Neural progenitor cell (in vitro differentiated cells): Measurements from ENCODE around the gene STAT5B. TPM values are rescaled to one million over a fixed set of nuclear protein-coding genes. Genes with fewer than 3 reads are reported as not detected.

Source experiments
- DNase-seq: peaks from one replicate; pipeline ENCODE4 v3.0.0-alpha.2; 2016; ENCODE audit warnings: low spot score
- H2AFZ ChIP-seq: fragments of 200-600 bp; sonication (generic); replicated peaks from 2 replicates; pipeline ENCODE4 v1.6.1; 2016; ENCODE audit warnings: antibody characterized with exemption
- H3F3A ChIP-seq: fragments of 200-600 bp; sonication (generic); 2 replicates; pipeline ENCODE4 v1.6.1; 2016; ENCODE audit warnings: antibody characterized with exemption, low read depth
- H3K27ac ChIP-seq: fragments of 200-600 bp; sonication (generic); 2 replicates; pipeline ENCODE4 v1.5.1; 2016; ENCODE audit warnings: mild to moderate bottlenecking
- H3K27me3 ChIP-seq: fragments of 200-600 bp; sonication (generic); 2 replicates; pipeline ENCODE4 v1.6.1; 2016; ENCODE audit warnings: mild to moderate bottlenecking, moderate library complexity
- H3K36me3 ChIP-seq: fragments of 200-600 bp; sonication (generic); 2 replicates; pipeline ENCODE4 v1.5.1; 2016
- H3K4me1 ChIP-seq: fragments of 200-600 bp; sonication (generic); 2 replicates; pipeline ENCODE4 v1.6.1; 2016; ENCODE audit warnings: mixed run types
- H3K4me2 ChIP-seq: fragments of 200-600 bp; sonication (generic); 2 replicates; pipeline ENCODE4 v1.6.1; 2016
- H3K4me3 ChIP-seq: fragments of 200-600 bp; sonication (generic); 2 replicates; pipeline ENCODE4 v1.5.1; 2016
- H3K79me2 ChIP-seq: fragments of 200-600 bp; sonication (generic); 2 replicates; pipeline ENCODE4 v1.6.1; 2016; ENCODE audit warnings: low read depth
- H3K9ac ChIP-seq: fragments of 200-600 bp; sonication (generic); 2 replicates; pipeline ENCODE4 v1.6.1; 2016
- H3K9me3 ChIP-seq: fragments of 200-600 bp; sonication (generic); 2 replicates; pipeline ENCODE4 v1.5.1; 2016; ENCODE audit warnings: low read depth
- H4K20me1 ChIP-seq: fragments of 200-600 bp; sonication (generic); 2 replicates; pipeline ENCODE4 v1.6.1; 2016; ENCODE audit warnings: low read depth
- H3K27ac Mint-ChIP-seq: 3 replicates; pipeline ENCODE4 v1.8.0; 2021; ENCODE audit warnings: mixed read lengths
- H3K27me3 Mint-ChIP-seq: 2 replicates; pipeline ENCODE4 v1.8.0; 2022; ENCODE audit warnings: low read depth, mild to moderate bottlenecking, inconsistent platforms, moderate library complexity, mixed read lengths; ENCODE audit not compliant: insufficient read depth
- H3K36me3 Mint-ChIP-seq: 3 replicates; pipeline ENCODE4 v1.8.0; 2021; ENCODE audit warnings: mixed read lengths
- H3K4me1 Mint-ChIP-seq: 3 replicates; pipeline ENCODE4 v1.8.0; 2021; ENCODE audit warnings: mixed read lengths
- H3K4me3 Mint-ChIP-seq: 3 replicates; pipeline ENCODE4 v1.8.0; 2021; ENCODE audit warnings: mild to moderate bottlenecking, moderate library complexity, mixed read lengths
- H3K9me3 Mint-ChIP-seq: 3 replicates; pipeline ENCODE4 v1.8.0; 2020; ENCODE audit warnings: mixed read lengths
- CTCF ChIP-seq: fragments of 200-600 bp; sonication (generic); IDR thresholded peaks from 2 replicates; pipeline ENCODE4 v1.5.1; 2017; ENCODE audit warnings: antibody characterized with exemption, mild to moderate bottlenecking
- EZH2 ChIP-seq: fragments of 200-600 bp; sonication (generic); IDR thresholded peaks from 2 replicates; pipeline ENCODE4 v1.6.1; 2017; ENCODE audit warnings: antibody characterized with exemption, mild to moderate bottlenecking, moderate library complexity
- EZH2phosphoT487 ChIP-seq: fragments of 200-600 bp; sonication (generic); IDR thresholded peaks from 2 replicates; pipeline ENCODE4 v1.6.1; 2017; ENCODE audit warnings: antibody characterized with exemption
- total RNA-seq: library from RNA; depleted of rRNA; stranded (reverse); fragments of >200 nt; gene quantifications from 2 replicates; pipeline ENCODE4 v1.2.3, GENCODE V29; 2015; ENCODE audit warnings: low replicate concordance

STAT5B gene
- total RNA-seq, 1 donor from 2014 or later, result 96.4 TPM

- no peak for DNase-seq
- Mint-ChIP-seq H3K36me3 (no peaks in the 10 kb centered on the region), H3K27me3 (peaks cover 5% of the 10 kb centered on the region), H3K4me3 (no peak overlapping the region), H3K4me1 (peaks cover 23% of the 10 kb centered on the region), H3K27ac (peak overlapping the region; percentile 42), H3K9me3 (no peaks in the 10 kb centered on the region)
- Histone ChIP-seq H3K9me3 (no peaks in the 10 kb centered on the region), H3F3A (peaks cover 31% of the 10 kb centered on the region), H3K4me2 (no peak overlapping the region), H3K4me1 (peaks cover 25% of the 10 kb centered on the region), H4K20me1 (no peaks in the 10 kb centered on the region), H3K9ac (no peak overlapping the region), H3K27me3 (no peaks in the 10 kb centered on the region), H3K36me3 (no peaks in the 10 kb centered on the region), H3K27ac (no peak overlapping the region), H2AFZ (no peak overlapping the region), H3K79me2 (no peaks in the 10 kb centered on the region), H3K4me3 (no peak overlapping the region)
- TF ChIP-seq EZH2 (no peak), EZH2phosphoT487 (no peak), CTCF (no peak)
These were observed 33.0 kb upstream of the STAT5B start for GRCh38 chr17:42309142-42309541.

GRCh38 chr17:42308446-42308845, 32.3 kb upstream of the STAT5B start:
- no peak for DNase-seq
- no peak overlapping the region for H3K9ac ChIP-seq
- no peak for TF ChIP-seq EZH2phosphoT487
- no peak for TF ChIP-seq EZH2
- no peak for TF ChIP-seq CTCF
- H3K27me3 ChIP-seq, result no peaks in the 10 kb centered on the region
- H2AFZ ChIP-seq, result no peak overlapping the region
- no peak overlapping the region for H3K4me3 Mint-ChIP-seq
- H3K36me3 Mint-ChIP-seq, result no peaks in the 10 kb centered on the region
- peaks cover 23% of the 10 kb centered on the region for H3K4me1 Mint-ChIP-seq
- peaks cover 26% of the 10 kb centered on the region for H3F3A ChIP-seq
- H3K4me1 ChIP-seq, result peaks cover 25% of the 10 kb centered on the region
- no peak overlapping the region for H3K27ac Mint-ChIP-seq
- H3K27me3 Mint-ChIP-seq, result peaks cover 8% of the 10 kb centered on the region
- no peak overlapping the region for H3K4me3 ChIP-seq
- H3K79me2 ChIP-seq, result no peaks in the 10 kb centered on the region
- H3K9me3 ChIP-seq, result no peaks in the 10 kb centered on the region
- no peaks in the 10 kb centered on the region for H3K36me3 ChIP-seq
- H3K27ac ChIP-seq, result no peak overlapping the region
- no peak overlapping the region for H3K4me2 ChIP-seq
- no peaks in the 10 kb centered on the region for H3K9me3 Mint-ChIP-seq
- no peaks in the 10 kb centered on the region for H4K20me1 ChIP-seq

GRCh38 chr17:42307362-42307927, 31.3 kb upstream of the STAT5B start:
- Mint-ChIP-seq H3K27ac (peak overlapping the region; percentile 17), H3K4me3 (no peak overlapping the region), H3K9me3 (no peaks in the 10 kb centered on the region), H3K27me3 (peaks cover 8% of the 10 kb centered on the region), H3K36me3 (no peaks in the 10 kb centered on the region), H3K4me1 (peaks cover 23% of the 10 kb centered on the region)
- H2AFZ ChIP-seq, result no peak overlapping the region
- peaks cover 17% of the 10 kb centered on the region for H3F3A ChIP-seq
- H3K4me1 ChIP-seq, result peaks cover 20% of the 10 kb centered on the region
- H3K79me2 ChIP-seq, result no peaks in the 10 kb centered on the region
- H3K4me3 ChIP-seq, result no peak overlapping the region
- no peaks in the 10 kb centered on the region for H4K20me1 ChIP-seq
- DNase-seq, result no peak
- H3K9me3 ChIP-seq, result no peaks in the 10 kb centered on the region
- no peaks in the 10 kb centered on the region for H3K36me3 ChIP-seq
- H3K27me3 ChIP-seq, result no peaks in the 10 kb centered on the region
- TF ChIP-seq EZH2 (no peak), CTCF (no peak), EZH2phosphoT487 (no peak)
- H3K9ac ChIP-seq, result no peak overlapping the region
- no peak overlapping the region for H3K27ac ChIP-seq
- H3K4me2 ChIP-seq, result no peak overlapping the region
